Vagina (tissue), 2 donors: ENCODE results near the gene ZDHHC17.

ENCODE experiments used
- CTCF ChIP-seq, 3 experiments: fragments of 450-650 bp in 2 of 3; fragments of 200-600 bp in 1 of 3; sonication (generic) in 1 of 3; IDR thresholded peaks; one replicate each; pipeline ENCODE4 v1.5.1; 2017 to 2019; ENCODE audit warnings: antibody characterized with exemption in 3 of 3, mild to moderate bottlenecking in 2 of 3, moderate library complexity in 2 of 3
- POLR2A ChIP-seq, 2 donors: fragments of 450-650 bp; IDR thresholded peaks; one replicate each; pipeline ENCODE4 v1.6.1; 2017; ENCODE audit warnings: antibody characterized with exemption in 2 of 2, mild to moderate bottlenecking in 2 of 2, moderate library complexity in 2 of 2
- POLR2AphosphoS5 ChIP-seq, 2 donors: sonication (generic); formaldehyde crosslinking; IDR thresholded peaks; one replicate each; pipeline ENCODE4 v1.9.0; 2017; ENCODE audit warnings: antibody characterized with exemption in 2 of 2, mild to moderate bottlenecking in 2 of 2, low read depth in 1 of 2; ENCODE audit not compliant: insufficient read depth in 1 of 2

GRCh38 chr12:76876696-76877229, 112.8 kb downstream of the ZDHHC17 start:
- TF ChIP-seq POLR2A (IDR thresholded peaks at IDR 0.05), result no peak
- TF ChIP-seq CTCF (IDR thresholded peaks at IDR 0.05), result no peak
- no peak for TF ChIP-seq POLR2AphosphoS5 (IDR thresholded peaks at IDR 0.05; ENCODE audit: insufficient read depth in 1 of 2, low read depth in 1 of 2)
